HG02938 (cell line): ENCODE results near the gene ALK.

Experiments used
- ATAC-seq: cut with Tn5 transposase; IDR thresholded peaks from one replicate; pipeline ENCODE4 v1.9.1; 2021; ENCODE audit warnings: mild to moderate bottlenecking, moderate library complexity; ENCODE audit not compliant: unreplicated experiment

ALK gene

DNA sequence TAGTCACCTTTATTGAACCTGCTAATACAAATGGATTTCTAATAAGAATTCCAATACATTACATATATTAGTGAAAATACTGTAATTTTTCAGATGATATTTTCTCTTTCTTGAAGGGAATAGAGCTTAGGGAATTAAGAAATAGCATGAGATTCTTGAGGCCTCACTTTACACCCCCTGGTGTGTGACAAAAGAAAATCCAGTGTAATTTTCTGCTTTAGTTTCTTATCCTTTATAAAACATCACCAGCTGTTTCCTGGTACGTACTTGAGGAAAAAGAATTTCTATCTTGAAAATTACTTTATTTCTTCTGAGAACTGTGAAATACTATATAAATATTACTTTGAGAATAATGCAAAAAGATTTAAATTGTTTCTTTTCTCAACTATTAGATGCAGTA is 734.6 kb downstream of the ALK start:
- no peak for ATAC-seq

DNA sequence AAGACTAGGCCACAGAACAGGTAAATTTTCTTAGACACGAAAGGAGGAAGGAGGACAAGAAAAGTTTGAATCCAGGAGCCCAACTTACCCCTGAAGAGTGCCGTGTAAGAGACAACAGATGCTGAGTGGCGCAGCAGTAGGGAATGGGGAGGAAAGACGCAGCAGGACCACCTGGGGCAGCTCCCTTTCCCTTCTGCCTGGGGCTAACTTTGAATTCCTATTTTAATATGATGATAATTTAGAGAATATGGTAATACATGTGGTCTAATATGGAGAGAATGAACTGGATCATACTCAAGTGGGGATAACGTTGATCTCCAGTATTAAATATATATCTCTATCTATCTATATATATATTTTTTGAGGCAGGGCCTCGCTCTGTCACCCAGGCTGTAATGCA is 736.9 kb downstream of the ALK start:
- ATAC-seq, result no peak

DNA sequence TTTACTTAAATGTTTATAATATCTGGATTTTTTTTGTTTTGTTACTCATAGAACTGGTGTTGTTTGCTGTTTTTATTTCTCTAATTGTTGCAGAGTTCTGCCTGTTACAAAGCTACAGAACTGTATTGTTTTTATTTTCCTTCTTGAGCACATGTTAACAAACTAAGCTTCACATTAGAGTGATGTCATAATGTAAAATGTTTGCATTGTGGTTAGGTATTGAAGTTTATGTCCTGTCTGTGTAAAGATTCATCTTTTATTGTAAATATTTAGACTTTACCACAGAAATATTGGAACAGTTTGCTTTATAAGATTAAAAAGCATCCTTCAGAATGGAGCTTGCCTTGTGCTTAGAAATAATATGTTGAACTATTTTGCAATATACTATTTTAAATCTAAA is 738.5 kb downstream of the ALK start:
- no peak for ATAC-seq

DNA sequence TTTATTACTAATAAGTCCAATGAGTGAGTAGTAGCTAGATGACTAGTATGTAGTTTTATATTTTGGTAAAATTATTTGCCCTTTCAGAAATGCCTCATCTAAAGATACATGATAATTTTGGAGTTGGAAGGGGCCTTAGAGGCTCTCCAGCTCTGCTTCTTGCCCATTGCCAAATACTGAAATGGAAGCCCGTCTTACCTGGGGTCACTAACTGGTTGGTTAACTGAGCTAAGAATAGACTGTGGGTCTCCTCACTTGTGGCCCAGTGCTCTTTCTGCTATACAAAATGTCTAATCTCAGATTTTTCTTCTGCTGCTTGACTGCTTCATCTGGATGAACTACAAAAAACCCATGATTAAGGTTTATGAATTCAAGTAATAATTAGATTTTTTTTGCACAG is 739.1 kb downstream of the ALK start:
- no peak for ATAC-seq

DNA sequence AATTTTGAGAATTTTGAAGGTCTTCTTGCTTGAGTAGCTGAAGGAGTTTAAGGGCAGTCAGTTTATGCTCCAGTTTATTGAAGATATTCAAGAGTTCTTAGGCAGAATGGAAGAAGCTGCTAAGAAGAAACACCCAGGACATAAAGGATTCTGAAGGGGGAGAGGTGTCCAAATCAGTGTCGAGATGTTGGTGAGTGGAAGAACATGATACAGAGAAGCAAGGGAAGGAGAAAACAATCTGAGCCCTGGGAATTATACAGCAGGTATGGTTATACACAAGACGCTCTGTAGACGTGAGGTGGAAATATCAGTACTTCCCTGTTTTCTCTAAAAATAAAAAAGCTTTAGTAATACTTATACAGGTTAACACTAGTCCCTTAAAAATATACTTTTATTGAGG is 746.0 kb downstream of the ALK start:
- no peak for ATAC-seq

DNA sequence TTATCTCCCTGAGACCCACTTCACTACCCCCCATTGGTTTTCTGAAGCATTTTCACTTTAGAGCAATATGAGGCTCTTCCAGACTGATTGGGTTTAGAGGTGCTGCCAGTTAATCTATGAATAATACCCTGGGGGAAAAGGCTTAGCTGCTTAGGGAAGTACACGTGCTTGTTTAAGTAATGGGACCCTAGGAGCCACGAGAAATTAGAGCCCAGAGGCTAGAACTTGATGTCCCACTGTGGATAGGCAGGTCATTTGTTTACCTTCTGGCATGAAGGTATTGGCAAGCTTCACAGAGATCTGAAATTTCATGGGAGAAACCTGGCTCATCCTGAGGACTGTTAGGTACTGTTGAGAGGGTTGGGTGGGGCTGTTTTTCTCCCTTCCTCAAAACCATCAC is 746.4 kb downstream of the ALK start:
- ATAC-seq, result no peak

DNA sequence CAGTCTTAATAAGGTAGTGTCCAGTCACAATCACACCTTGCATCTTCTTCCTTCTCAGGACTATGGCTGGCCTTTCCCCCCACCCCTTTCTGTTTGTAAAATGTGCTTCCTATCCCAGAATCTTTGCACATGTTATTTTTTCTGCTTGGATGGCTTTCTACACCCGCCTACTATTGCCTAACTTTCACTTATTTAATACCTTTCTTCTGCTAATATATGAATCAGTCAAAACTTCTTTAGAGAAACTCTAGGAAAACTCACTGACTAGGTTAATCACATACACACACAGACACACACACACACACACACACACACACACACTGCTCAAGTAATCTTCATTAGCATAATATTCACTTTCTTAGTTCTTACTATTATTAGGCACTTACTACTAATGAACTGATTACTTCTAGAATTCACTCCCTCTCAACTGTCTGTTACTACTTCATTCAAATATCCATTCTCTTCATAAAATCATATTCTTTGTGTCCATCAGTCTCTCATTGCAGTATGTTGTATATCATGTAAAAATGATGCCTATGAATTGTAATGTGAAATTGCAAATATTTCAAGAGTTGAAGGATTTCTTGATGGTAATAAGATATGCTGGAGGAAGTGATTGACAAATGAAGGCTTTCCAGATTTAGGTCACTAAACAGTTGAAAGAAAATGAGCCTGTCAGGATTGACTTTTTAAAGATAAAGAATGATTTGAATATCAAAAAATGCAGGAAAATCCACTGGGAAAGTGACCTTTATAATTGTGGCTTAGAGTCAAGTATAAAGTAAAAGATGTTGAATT is 754.9 kb downstream of the ALK start:
- ATAC-seq, result no peak

DNA sequence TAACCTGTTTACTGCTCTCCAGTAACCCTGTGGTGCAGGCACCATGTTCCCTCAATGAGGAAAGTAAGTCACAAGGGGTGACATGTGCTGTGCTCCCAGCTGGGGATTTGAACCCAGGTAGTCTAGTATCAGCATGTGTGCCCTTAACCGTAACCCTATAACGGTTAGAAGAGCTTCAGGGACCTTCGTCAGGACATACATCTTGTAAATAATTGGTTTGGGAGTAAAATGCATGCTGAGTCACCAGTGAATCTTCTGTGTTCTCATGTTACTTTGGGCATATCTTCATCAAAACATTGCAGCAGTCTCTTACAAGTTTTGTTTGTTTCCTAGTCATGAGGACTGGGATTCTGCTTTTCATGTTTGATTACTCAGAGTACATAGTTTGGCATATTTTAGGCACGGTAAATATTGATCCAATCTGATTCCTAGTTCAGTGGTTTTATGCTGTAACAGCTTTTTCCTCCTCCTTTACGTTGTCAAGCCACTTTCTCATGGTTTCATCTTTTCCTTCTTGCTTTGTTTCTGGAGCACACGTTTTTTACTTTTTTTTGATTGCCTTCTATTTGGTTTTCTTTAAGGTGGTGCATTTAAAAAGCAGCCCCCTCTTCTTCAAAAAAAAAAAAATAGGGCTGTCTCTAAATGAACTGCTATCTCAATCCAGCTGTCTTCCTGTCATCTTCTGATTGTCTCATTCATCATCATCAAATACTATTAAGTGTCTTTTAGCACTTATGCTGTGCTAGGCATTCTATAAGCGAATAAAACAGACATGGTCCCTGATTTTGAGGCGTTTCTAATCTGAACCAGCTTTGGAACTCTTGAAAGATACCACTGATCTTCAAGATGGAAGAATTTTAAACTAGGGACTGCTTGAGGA is 755.8 kb downstream of the ALK start:
- ATAC-seq, result no peak

DNA sequence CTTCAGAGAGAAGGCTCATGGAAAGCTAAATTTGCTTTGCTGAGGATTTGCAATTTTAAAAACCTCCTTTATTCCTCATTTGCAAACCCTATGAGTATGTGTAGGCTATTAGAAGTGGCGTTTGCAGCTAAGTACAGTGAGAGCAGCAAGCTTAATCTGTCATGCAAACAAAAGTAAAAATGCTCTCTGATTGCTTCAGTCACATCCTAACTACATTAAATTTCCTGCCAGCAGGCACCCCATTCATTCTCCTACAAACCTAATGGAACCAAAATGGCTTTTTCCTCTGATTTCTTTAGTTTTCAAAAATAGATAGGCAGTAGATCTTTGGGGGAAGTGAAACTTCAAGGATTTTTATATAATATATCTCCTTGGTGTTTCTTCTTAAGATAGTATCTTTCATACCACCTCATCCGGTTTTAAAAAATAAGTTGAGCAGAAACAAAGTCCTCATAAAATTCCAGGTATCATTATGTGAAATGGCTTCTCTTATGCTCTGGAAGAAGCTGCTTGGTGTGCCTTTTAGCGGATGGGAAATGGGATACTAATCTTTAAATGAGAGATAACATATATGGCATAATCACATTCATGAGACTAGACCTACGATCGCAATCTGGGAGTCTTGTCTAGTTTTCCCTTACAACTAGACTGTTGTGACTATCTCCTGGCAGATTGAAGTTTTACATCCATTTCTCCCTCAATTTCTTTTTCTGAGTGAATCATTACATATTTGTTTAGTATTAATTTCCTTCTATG is 757.1 kb downstream of the ALK start:
- ATAC-seq, result no peak

DNA sequence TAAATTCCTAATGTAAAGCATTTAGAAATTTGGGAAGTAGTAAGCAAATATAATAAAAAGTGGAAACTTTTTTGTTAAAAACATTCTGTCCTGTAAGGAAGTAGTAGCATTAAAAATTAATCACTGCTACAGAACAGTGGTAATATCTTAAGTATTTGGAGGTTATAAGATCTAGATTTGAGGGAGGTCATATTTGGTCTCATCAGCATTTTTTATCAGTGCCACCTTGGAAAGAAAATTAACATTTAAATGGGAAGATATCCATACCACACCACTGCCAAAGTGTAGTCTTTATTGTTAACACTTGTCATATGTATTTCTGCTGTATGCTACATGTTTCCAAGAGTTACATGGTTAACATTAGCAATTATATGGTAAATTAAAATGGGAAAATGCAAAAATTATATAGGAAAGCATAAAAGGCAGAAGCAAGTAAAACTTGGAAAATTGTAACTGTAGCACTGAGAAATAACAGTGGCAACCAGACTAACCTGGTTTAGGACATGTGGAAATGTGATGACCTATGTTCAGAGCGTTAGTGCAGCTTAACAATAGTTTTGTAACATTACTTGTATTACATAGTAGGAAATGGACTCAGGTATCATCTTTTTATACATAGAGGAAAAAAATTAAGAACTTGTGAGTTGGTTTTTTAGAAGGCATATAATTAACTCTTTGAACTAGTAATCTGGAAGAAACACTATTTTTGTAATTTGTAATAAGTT is 759.0 kb downstream of the ALK start:
- ATAC-seq, result no peak

DNA sequence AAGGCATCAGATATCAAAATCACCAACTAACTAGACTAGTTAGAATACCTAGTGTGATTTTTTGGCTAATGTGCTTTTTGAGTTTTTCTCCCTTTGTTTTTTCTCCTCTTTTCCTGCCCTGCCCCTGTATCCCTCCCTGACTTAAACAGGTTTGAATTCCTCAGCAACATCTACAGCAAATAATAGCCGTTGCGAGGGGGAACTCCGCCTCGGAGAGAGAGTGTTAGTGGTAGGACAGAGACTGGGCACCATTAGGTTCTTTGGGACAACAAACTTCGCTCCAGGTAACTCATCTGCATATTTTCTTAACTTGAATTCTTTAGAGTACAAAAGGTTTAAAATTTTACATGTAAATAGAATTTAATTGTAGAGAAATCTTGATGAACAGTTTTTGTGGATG is 761.2 kb downstream of the ALK start:
- ATAC-seq, result no peak

DNA sequence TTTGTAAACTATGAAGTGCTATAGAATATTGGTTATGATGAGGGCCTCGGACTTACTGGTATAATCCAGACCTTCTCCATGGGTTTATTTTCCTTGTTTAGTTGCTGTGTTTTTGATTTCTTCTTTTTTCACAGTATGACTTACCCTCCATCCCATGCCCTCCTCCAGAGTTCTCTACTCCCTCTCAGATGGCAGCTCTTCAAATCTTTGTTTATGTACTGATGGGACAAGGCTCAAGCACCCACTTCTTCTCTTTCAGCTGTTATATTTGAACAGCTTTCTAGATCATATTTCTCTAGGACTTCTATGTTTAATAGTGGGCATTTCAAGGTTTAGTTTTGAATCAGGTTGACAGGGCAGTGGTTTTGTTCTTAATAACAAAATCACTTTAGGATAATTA is 762.3 kb downstream of the ALK start:
- ATAC-seq, result no peak

DNA sequence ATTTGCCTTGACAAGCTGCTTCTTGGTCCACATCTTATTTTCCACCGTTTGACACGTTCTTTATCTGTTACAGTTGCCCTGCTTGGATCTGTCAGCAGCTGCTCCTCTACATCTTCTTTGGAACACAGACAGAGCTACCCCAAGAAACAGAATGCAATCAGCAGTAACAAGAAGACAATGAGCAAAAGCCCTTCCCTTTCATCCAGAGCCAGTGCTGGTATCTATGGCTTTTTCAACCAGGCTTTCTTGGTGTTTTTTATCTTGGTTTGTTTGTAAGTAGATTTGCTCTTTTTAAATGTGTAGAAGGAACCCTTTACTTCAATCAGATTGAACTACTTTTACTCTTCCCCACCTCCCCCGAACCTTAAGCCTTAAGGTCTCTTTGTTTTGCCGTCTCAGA is 764.3 kb downstream of the ALK start:
- no peak for ATAC-seq

DNA sequence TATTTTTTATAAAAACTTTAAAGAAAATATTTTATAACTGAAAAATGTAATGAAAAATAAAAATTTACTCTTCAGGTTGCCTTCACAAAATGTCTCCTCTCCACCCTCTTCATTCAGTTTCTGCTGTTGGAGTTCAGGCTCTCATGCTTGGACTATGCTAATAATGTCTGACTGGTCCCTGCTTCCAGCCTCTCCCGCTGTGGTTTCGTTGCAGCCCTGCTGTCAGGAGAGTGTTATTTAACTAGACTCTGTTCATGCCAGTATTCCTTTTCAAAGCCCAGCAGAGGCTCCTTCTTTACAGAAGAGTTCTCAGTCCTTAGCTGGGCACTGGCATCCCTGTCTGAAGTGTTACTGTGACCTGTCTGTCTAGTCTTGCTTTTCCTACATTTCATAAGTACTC is 765.8 kb downstream of the ALK start:
- no peak for ATAC-seq

DNA sequence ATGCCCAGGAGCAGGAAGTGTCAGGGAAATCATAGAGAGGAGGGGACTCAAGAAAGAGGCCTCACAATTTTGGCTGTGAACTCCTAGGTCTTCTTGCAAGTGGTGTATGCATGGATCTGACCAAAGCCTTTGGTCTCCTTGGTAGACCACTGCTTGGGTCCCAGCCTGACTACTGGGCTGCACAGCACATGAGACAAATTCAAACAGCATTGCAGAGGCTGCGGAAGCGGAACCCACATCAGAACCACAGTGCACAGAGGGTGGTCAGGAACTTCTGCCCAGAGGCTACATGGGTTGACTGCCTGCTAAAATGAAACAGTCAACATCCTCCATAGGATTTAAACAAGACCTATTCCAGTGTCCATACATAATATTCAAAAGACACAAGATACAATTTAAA is 766.8 kb downstream of the ALK start:
- no peak for ATAC-seq

DNA sequence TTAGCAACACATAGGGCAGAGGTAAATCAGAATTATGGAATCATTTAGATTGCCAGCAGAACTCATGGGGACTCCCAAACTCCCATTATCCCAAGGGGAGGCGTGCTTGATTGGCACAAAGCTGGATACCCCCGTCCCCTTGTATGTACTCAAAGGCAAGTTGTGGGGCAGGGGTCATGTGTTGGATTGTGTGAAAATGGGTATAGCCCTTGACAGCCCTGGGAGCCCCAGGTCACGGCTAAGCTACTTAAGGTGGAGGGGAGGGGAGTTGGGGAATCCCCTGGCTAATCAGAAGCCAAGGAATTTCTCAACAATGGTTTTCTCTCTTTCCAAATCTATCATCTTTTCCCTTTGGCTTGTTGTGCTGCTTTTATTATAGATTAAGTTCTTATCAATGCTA is 773.4 kb downstream of the ALK start:
- no peak for ATAC-seq

DNA sequence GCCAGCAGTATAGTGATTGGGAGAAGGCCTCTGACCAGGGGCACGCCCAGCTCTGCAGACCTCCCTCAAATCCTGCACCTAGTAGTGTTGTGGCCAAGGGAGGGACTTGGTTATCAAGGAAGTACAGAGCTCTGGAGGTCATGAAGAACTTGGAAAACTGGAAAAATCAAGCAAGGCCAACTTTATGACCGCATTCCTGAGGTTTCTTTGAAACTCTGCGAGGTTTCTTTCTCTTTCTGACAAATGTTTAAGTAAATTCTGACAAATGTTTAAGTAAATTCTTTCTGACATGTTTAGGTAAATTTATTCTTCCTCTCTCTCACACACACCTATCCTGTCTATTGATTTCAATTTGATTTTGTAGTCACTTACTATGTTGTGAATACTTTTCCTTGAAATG is 775.2 kb downstream of the ALK start:
- ATAC-seq, result no peak

DNA sequence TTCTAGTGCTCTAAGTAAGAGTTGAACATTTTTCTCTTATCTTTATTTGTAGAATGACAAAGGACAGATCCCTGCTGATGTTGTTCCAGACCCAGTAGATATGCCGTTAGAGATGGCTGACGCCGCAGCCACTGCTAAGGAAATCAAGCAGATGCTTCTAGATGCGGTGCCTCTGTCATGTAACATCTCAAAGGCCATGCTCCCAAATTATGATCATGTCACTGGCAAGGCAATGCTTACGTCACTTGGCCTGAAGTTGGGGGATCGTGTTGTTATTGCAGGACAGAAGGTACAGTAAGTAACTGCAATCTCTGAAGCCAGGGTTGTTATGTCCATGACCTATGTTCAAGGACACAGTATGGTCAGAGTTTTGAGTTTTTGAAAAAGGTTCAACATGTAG is 777.7 kb downstream of the ALK start:
- no peak for ATAC-seq
